ENCODE results near the gene SYK.
"Not testable (repeated sequence)": the region's sequence is repeated elsewhere in the genome, so short reads cannot be mapped to it uniquely, and the experiment has no call there.

Gene SYK

DNA sequence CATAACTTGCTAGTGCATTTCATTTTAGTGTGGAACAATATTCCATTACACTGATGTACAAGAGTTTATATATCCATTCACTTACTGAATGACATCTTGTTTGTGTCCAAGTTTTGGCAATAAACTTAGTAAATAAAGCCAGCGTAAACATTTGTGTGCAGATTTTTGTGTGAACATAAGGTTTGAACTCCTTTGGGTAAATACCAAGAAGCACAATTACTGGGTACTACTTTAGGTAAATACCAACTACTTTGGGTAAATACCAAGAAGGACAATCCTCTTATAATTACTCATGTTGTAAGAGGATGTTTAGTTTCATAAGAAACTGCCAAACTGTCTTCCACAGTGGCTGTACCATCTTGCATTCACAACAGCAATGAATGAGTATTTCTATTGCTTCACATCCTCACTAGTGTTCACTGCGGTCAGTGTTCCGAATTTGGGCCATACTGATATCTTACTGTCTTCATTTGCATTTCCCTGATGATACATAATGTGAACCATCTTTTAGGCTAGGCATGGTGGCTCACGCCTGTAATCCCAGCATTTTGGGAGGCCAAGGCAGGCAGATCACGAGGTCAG, 2.3 kb upstream of the SYK start:
- no peak for DNase-seq

DNA sequence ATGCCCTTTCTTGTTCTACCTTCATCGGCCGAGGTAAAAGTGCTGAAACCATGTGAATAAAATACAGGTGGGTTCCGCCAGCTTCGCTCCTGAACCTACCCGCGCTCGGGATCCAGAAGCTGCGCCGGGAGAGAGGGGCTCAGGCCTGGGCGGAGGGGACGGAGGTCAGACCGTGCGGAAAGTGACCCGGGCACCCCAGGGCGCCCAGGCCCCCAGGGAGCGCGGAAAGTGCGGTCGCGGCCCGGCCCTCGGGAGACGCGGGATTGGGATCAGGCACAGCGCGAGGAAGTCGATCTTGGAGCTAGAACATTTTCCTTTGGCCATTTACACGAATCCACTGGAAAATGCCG, 329 bp downstream of the SYK start:
- DNase-seq, result no peak

DNA sequence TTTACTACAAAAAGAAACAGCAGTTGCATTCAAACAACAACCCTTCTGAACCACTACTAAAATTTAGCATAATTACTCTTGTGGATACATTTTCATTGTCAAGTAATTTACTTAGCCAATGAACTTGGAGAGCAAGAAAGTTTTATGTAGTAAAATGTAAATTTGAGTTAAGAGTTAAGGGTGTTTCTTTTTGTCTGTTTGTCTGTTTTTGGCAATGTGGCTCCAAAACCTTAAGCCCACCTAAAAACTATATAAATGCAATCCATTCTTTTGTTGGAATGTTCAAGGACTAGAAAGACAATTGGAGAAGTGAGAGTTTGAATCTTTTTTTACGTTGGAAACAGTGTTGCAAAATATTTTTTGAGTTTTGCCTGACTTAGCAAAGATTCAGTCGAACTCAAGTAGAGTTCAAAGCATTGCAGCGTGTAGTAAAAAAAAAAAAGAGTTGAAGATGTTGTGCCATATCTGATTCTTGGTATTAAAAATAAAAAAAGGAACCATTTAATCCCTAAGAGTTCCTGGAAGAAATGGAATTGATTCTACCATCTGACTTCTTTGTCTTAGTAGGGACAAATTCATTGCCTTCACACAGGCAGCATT, 867 bp downstream of the SYK start:
- no peak for DNase-seq

DNA sequence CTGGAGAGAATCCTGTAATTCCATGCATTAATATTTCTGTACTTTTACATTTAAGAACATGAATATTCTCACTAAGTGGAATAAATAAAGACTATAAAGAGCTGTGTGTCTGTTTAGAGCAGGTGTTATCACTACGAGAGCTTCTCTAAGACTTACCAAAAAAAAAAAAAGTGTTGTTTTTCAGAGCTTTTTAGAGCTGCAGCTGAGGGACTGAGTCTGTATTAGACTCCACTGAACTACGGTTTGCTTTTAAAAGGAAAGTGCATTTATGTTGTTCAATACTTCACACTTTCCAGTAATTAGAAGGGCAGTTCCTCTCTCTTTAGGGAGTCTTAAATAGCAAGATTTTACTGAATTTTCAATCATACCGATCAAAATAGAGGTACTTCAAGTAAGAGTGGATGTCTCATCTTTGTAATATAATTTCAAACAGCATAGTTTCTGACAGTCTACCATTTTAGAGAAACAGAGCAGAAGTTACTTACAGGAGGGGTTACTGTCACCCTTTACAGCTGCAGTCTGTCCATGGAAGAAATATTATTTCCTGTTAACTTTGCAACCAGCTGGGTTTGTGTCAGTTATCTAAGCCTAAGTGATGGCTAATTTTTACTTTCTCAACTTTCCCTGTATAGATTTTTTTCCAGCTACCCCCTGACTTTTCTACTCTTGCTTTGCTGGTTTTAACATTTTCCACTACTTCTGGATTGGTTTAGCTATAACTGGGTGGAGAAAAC, 2.4 kb downstream of the SYK start:
- DNase-seq, result no peak

DNA sequence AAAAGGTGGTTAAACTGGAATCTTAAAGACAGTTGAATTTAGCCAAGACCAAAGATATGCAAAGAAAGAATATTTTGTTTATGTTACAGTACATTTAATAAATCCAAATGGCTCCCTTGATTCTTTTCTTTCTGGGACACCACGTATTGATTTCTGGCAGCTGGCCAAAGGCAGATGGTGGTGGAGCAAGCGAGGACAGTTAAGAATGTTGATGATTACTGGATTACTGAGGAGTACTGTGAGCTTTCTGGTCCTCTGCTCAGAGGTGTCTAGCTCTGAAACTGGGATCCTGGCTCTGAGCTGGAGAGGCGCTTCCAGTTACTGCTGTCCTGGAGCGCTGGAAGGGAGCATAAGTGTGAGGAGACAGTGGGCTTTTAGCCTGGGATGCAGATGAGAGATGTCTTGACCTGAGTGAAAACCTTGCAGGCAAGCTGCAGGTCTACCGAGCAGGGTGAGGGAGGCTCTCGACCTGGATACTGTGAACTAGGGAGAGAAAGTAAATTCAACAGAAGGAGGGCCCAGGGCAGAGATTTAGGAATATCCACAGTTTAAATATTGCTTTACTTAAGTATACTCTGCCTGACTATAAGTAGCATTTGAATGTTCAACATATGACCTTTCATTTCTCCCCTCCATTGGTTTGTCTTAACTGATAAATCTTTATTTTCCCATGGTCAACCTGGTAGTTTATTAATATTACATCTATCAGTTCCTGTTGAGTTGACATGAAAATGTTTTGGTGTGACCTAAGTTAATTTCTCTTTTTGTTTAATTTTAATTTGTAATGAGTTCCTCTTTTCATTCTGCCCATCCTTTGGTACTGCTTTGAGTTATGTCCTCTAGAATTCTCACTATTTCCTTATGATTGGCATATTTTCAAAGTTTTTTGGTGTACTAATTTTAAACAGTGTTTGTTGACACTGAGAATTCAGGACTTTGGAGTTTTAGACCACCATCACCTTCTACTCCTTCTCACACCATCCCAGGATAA, 3.7 kb downstream of the SYK start:
- no peak for DNase-seq

DNA sequence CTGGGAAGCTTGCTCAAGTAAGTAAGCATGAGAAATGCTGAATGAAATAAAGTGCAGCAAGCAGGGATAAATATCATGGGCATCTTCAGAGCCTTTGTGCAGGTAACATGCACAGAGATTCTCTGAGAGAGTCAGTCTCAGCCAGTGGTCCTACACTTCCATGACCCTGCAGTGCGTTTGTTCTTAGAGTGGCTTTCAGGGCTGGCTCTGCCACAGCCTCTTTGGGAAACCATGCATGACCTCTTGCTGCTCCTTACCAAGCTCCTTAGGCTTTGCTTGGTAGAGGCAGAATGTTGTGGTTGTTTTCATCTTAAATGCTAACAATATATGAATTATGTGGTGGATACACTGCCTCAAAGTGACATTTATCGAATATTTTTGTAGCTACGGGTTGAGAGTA, 5.4 kb downstream of the SYK start:
- DNase-seq, result no peak

DNA sequence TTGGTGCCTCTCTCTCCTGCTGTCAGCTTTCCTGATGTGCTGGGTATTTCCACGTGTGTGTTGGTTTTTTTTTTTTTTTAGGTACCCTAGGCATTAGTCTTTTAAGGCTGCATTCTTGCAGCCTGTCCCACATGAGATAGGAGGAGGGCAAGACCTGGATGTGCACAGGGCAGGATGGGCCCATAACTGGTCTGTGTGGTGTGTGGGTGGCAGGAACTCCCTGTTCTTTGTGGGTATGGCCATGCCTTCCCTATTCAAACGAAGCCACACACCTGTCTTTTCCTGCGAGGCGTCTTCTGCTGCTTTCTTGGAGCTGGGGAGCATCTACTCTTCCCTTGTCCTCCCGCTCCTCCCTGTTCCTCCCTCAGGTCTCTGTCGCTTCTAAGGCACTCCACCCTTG, 6.8 kb downstream of the SYK start:
- no peak for DNase-seq

DNA sequence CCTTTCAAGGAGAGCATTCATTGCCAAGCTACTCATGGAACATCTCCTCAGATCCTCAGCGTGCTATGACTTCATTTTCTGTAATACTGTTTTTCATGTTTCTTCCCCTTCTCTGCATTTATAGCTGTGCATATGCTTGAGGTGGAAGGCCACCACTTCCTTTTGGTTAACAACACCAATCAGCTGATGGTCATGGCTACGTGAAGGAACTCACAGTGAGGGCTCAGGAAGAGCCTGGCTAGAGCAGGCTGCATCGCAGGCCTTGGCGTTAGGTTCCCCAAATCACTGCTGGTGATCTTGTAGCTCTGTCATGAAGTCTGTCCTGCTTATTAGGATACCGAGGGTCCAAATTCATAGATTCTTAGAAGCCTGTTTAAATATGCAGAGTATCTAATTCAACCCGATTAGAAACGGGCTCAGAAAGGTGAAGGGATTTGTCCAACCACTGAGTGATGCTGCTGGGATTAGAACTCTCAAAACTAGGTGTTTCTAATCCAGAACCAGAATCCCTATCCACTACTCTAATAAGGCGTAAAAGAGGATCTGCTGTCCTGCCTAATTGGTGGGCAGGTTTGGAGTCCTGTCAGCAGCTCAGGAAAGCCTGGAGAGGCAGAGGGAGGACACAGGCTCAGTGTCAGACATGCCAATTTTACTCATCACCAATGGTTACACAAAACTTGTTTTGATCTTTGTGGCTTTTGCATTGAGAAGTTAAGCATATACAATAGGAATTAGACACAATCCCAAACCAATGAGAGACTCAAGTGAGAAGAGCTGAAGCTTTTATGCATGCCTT, 7.5 kb downstream of the SYK start:
- no peak for DNase-seq

DNA sequence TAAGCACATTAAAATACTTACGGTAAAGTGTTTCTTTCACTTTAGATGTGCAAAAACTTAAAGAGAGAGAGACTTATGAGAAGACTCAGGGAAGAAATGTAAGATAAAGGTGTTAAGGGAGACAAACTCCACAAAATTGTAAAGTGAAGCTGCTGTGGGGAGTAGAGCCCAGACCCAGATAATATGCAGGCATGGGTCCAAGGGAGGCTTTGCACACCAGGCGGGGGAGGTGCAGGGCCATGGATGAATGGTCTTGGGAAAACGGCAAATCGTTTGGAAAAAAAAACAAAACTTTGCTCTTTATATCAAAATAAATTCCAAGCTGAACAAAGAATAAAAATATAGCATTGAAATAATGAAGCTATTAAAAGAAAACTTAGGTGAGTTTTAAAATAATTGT, 9.1 kb downstream of the SYK start:
- DNase-seq, result no peak

DNA sequence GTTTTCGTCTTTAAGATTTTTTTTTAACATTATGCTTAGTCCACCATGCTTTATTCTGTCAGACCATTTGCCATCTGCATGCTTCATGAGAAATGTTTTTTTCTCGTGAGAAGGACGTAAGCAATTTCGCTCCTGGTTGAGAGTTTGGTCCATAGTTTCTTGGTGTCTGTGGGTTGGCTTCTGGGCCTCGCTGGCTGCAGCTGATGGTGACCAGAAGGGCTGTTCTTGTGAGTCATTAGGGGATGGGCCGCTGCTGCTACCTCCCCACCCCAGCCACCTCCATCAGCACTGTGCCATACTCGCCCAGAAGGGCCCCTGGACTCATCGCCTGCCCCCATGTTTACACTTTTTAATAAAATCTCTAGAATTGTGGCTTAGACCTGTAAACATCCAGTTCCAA, 11.4 kb downstream of the SYK start:
- DNase-seq, result no peak

DNA sequence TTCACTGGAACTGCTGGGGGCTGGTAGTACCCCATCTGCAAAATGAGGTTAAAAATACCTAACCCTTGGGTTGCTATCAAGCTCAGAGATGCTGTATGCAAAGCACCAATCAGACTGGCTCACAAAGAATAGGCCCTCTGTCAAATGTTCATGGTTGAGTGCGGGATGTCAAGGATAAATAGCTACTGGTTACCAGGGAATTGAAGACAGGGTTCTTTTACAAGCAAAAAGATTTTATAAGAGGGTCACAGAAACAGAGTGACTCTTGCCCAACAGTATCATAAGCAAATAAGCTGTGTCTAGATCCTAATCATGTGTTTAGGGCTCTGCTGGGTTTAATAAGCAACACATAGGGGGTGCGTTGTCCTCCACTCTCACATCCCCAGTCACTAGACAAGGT, 11.9 kb downstream of the SYK start:
- no peak for DNase-seq

DNA sequence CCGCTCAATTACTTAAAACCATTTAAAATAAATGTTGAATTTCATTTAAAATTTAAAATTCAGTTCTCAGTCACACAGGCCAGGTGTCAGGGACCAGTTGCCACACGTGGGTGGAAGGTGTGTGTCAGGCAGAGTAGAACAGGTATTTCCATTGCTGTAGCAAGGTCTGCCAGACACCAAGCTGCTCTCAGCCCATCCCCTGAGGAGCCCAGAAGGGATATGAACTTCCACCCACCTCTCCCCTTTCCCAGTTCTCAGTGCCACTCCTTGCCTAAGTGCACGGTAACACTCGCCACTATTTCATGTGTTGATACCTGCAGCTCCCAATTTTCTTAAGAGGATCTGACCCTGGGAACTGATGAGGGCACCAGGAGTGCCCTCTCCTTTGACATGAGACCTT, 12.7 kb downstream of the SYK start:
- DNase-seq, result no peak

DNA sequence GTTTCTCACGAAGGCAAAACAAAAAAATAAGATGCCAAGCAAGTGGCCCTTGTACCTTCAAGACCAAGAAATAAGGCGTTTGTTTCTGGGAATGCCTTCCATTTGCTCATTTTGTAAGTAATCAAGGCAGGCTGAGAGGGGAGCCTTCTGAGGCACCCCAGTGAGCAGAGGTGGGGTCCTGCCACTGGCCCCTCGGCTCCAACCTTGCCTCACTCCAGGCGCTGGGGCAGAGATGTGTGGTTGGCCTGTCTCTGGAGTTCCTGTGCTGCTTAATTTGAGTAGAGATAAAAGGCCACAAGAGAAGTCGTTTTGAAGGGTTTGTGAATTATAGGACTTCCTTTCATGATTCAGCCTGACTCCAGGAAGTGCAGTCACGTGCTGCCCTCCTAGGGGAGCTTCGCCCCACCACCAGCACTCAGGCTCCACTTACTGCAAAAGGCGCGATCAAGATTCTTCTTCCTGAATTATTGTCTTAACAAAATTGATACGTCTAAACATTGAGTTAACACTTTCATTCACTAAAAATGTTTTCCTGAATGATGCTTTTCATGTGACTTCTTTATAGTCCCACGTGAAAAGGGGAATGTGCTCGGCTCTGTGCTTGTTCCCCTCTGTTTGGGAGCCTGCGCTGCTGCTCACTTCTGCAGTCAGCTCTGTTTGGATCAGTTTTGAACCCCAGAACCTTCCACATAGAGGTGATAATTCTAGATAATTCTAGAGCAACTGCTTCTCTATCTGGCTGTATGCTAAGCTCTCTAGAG, 13.7 kb downstream of the SYK start:
- no peak for DNase-seq

DNA sequence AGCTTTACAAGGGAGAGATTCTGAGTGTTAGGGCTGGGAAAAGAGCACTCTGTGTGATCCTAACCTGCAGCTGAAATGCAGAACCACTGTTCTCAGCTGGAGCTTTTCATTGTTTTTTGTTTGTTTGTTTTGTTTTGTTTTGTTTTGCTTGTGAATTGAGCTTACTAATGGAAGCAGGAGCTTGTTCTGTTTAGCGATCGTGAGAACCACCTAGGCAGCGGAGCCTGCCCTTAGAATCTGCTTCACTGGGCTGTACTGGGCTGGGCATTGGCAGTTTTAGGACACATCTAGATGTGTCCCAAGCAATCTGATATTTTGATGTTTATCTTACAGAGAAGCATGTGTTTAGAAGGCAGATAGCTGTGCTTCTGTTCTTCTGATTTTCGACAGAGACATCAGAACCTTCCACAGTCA, 14.3 kb downstream of the SYK start:
- DNase-seq, result no peak

DNA sequence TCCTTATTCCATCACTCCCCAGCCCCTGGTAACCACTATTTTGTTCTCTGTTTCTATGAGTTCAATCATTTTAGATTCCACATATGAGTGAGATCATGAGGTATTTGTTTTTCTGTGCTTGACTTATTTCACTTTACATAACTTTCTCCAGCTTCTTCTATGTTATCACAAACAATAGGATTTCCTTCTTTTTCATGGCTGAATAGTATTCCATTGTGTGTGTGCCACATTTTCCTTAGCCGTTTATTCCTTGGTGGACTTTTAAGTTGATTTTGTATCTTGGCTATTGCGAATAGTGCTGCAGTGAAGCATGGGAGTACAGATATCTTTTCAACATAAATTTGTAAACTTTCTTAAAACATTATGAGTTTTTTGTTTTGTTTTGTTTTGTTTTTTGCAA, 15.1 kb downstream of the SYK start:
- DNase-seq, result no peak

DNA sequence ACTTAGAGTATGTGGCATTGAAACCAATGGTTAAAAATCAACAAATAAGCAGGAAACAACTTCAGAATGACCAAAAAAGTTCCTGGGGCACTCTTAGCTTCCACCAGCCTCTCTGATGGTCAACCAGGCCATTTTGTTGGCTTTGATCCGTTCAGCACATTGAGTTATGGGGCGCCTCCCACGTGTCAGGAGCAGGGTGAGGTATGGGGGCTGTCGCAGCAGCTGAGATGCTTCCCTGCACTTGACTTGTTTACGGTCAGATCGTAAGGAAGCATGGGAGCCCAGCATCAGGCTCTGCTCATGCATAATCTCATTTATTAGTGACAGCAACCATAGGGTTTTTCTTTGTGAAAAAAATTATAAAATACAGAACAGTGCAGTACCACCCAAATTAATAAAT, 16.7 kb downstream of the SYK start:
- no peak for DNase-seq

DNA sequence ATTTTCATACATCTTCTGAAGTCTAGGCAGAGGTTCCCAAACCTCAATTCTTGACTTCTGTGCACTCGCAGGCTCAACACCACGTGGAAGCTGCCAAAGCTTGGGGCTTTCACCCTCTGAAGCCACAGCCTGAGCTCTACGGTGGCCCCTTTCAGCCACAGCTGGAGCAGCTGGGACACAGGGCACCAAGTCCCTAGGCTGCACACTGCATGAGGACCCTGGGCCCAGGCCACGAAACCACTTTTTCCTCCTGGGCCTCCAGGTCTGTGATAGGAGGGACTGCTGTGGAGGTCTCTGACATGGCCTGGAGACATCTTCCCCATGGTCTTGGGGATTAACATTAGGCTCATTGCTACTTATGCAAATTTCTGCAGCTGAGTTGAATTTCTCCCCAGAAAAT, 18.8 kb downstream of the SYK start:
- DNase-seq, result not testable (repeated sequence)

DNA sequence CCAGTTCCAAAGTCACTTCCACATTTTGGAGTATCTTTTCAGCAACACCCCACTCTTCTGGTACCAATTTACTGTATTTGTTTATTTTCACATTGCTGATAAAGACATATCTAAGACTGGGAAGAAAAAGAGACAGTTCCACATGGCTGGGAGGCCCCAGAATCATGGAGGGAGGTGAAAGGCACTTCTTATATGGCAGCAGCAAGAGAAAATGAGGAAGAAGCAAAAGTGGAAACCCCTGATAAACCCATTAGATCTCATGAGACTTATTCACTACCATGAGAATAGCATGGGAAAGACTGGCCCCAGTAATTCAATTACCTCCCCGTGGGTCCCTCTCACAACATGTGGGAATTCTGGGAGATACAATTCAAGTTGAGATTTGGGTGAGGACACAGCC, 19.6 kb downstream of the SYK start:
- DNase-seq, result not testable (repeated sequence)

DNA sequence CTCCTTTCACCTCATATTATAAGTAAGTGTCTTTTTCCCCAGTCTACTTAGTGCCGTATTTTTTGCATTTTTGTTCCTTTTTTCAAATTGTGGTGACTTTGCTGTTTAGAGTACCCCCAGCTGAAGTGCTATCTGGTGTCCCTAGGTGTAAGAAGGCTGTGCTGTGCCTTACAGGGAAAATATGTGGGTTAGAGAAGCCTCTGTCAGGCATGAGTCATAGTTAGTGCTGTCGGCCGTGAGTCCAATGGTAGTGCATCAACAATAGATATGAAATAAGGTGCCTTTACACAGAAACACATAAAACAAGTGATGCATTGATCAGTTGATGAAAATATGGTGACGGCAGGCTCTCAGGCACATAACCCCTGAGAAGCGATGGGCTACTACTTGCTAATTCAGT, 20.1 kb downstream of the SYK start:
- DNase-seq, result no peak

DNA sequence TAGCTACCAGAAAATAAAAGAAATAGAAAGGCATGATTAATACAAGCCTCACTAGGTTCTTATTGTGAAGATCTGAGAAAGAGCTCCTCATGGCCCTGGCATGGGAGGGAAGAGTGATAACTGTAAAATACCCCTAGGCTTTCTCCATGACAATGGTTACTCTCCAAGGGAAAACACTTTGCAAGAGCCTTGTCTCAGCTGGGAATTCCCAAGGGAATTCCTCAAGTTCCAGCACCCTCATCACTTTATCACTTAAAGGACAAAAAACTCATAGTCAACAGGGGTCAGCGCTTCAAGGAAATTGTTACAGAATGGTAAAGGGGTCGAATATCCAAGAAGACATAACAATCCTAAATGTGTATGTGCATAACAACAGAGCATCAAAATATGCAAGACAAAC, 21.2 kb downstream of the SYK start:
- no peak for DNase-seq

DNA sequence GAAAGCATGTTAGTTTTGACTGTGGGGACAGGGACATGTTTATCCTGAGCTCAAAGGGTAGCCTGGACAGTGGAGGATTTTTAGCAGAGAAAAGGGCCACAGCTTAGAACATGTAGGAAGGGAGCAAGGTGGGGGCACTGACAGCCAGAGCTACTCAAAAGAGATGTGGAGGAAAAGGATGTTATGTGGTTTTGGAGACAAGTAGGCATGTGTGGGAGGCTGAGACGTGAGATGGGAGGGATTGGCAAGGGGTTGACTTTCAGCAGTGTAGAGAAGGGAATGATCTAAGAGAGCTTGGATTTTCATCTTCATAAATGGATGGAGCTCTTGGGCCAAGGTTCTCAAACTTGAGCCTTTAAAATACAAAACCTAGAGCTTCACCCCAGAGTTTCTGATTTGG, 24.0 kb downstream of the SYK start:
- DNase-seq, result no peak
